SK-N-SH (cell line): ENCODE results near the gene RAET1L.
"Not testable (repeated sequence)": the region's sequence is repeated elsewhere in the genome, so short reads cannot be mapped to it uniquely, and the experiment has no call there.

Experiments used
- CHD2 ChIP-seq: fragments of 150-350 bp; IDR thresholded peaks from 2 replicates; pipeline ENCODE4 v1.6.1; 2018; ENCODE audit warnings: low read length; ENCODE audit not compliant: partially characterized antibody
- FOXM1 ChIP-seq: IDR thresholded peaks from 2 replicates; pipeline ENCODE4 v1.4.0; 2012; ENCODE audit warnings: low read depth, mild to moderate bottlenecking
- MEF2A ChIP-seq: IDR thresholded peaks from 2 replicates; pipeline ENCODE4 v1.4.0; 2012; ENCODE audit warnings: low read depth, borderline replicate concordance
- MXI1 ChIP-seq: IDR thresholded peaks from 2 replicates; pipeline ENCODE4 v1.6.1; 2012; ENCODE audit warnings: mild to moderate bottlenecking, low read depth, low read length, improper control_type of control experiment
- POLR2AphosphoS5 ChIP-seq: IDR thresholded peaks from 2 replicates; pipeline ENCODE4 v1.6.1; 2012; ENCODE audit warnings: low read depth, low read length
- RAD21 ChIP-seq: IDR thresholded peaks from 2 replicates; pipeline ENCODE4 v1.6.1; 2012; ENCODE audit warnings: mild to moderate bottlenecking, low read length
- SIN3A ChIP-seq: IDR thresholded peaks from 2 replicates; pipeline ENCODE4 v1.6.1; 2012; ENCODE audit warnings: low read depth, mild to moderate bottlenecking, low read length, moderate library complexity, borderline replicate concordance
- TAF1 ChIP-seq: IDR thresholded peaks from 2 replicates; pipeline ENCODE4 v1.6.1; 2012; ENCODE audit warnings: low read depth, mild to moderate bottlenecking, low read length, moderate library complexity, borderline replicate concordance
- TF ChIP-seq, protein P1 (sequence below): fragments of 200-600 bp; sonication (generic); IDR thresholded peaks from 2 replicates; pipeline ENCODE4 v1.6.1; 2017; ENCODE audit warnings: antibody characterized with exemption, mild to moderate bottlenecking, moderate library complexity
- TF ChIP-seq, protein P2 (sequence below): IDR thresholded peaks from 2 replicates; pipeline ENCODE4 v1.6.1; 2012; ENCODE audit warnings: mild to moderate bottlenecking, low read depth, low read length, moderate library complexity
- TF ChIP-seq, protein P3 (sequence below): IDR thresholded peaks from 2 replicates; pipeline ENCODE4; 2012
- TF ChIP-seq, protein P4 (sequence below): fragments of 150-350 bp; IDR thresholded peaks from 2 replicates; pipeline ENCODE4 v1.6.1; 2017; ENCODE audit warnings: antibody characterized with exemption, low read length, low read depth, borderline replicate concordance
- TF ChIP-seq, protein P5 (sequence below): IDR thresholded peaks from 2 replicates; pipeline ENCODE4 v1.4.0; 2012; ENCODE audit warnings: low read depth

DNA sequence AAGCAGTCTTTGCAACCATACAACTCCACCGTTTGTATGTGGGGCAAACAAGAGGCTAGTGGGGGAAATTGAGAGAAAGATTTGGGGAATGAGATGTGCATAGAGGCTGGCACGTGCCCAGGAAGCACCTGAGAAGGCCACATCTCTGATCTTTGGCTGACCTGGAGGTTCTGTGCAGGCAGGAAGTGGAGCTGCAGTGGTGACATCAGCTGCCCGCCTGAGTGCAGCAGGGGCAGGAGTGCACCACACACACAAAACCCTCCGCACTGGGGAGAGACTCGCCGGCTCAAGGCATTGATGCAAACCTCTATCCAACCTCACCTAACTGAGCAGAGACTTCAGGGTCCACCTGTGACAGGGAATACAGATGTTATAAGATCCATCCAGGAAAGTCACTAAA is 50.9 kb downstream of the RAET1L start:
- TF ChIP-seq, protein P1, sequence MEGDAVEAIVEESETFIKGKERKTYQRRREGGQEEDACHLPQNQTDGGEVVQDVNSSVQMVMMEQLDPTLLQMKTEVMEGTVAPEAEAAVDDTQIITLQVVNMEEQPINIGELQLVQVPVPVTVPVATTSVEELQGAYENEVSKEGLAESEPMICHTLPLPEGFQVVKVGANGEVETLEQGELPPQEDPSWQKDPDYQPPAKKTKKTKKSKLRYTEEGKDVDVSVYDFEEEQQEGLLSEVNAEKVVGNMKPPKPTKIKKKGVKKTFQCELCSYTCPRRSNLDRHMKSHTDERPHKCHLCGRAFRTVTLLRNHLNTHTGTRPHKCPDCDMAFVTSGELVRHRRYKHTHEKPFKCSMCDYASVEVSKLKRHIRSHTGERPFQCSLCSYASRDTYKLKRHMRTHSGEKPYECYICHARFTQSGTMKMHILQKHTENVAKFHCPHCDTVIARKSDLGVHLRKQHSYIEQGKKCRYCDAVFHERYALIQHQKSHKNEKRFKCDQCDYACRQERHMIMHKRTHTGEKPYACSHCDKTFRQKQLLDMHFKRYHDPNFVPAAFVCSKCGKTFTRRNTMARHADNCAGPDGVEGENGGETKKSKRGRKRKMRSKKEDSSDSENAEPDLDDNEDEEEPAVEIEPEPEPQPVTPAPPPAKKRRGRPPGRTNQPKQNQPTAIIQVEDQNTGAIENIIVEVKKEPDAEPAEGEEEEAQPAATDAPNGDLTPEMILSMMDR = not testable (repeated sequence)
- not testable (repeated sequence) for TF ChIP-seq RAD21, POLR2AphosphoS5, MEF2A, SIN3A, TAF1, MXI1, CHD2, FOXM1
- TF ChIP-seq, protein P2, sequence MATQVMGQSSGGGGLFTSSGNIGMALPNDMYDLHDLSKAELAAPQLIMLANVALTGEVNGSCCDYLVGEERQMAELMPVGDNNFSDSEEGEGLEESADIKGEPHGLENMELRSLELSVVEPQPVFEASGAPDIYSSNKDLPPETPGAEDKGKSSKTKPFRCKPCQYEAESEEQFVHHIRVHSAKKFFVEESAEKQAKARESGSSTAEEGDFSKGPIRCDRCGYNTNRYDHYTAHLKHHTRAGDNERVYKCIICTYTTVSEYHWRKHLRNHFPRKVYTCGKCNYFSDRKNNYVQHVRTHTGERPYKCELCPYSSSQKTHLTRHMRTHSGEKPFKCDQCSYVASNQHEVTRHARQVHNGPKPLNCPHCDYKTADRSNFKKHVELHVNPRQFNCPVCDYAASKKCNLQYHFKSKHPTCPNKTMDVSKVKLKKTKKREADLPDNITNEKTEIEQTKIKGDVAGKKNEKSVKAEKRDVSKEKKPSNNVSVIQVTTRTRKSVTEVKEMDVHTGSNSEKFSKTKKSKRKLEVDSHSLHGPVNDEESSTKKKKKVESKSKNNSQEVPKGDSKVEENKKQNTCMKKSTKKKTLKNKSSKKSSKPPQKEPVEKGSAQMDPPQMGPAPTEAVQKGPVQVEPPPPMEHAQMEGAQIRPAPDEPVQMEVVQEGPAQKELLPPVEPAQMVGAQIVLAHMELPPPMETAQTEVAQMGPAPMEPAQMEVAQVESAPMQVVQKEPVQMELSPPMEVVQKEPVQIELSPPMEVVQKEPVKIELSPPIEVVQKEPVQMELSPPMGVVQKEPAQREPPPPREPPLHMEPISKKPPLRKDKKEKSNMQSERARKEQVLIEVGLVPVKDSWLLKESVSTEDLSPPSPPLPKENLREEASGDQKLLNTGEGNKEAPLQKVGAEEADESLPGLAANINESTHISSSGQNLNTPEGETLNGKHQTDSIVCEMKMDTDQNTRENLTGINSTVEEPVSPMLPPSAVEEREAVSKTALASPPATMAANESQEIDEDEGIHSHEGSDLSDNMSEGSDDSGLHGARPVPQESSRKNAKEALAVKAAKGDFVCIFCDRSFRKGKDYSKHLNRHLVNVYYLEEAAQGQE = not testable (repeated sequence)
- TF ChIP-seq, protein P3, sequence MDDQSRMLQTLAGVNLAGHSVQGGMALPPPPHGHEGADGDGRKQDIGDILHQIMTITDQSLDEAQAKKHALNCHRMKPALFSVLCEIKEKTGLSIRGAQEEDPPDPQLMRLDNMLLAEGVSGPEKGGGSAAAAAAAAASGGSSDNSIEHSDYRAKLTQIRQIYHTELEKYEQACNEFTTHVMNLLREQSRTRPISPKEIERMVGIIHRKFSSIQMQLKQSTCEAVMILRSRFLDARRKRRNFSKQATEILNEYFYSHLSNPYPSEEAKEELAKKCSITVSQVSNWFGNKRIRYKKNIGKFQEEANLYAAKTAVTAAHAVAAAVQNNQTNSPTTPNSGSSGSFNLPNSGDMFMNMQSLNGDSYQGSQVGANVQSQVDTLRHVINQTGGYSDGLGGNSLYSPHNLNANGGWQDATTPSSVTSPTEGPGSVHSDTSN = not testable (repeated sequence)
- TF ChIP-seq, protein P4, sequence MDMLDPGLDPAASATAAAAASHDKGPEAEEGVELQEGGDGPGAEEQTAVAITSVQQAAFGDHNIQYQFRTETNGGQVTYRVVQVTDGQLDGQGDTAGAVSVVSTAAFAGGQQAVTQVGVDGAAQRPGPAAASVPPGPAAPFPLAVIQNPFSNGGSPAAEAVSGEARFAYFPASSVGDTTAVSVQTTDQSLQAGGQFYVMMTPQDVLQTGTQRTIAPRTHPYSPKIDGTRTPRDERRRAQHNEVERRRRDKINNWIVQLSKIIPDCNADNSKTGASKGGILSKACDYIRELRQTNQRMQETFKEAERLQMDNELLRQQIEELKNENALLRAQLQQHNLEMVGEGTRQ = not testable (repeated sequence)
- TF ChIP-seq, protein P5, sequence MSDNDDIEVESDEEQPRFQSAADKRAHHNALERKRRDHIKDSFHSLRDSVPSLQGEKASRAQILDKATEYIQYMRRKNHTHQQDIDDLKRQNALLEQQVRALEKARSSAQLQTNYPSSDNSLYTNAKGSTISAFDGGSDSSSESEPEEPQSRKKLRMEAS = not testable (repeated sequence)
